Loucy (cell line): Measurements from ENCODE around the gene CRISP3.
"Not testable (repeated sequence)": the region's sequence is repeated elsewhere in the genome, so short reads cannot be mapped to it uniquely, and the experiment has no call there.

Experiments used
- H2AFZ ChIP-seq: fragments of 200-600 bp; sonication (generic); 2 replicates; pipeline ENCODE4 v1.6.0; 2016; ENCODE audit warnings: antibody characterized with exemption, mild to moderate bottlenecking, low read length, moderate library complexity
- H3F3A ChIP-seq: fragments of 200-600 bp; 2 replicates; pipeline ENCODE4 v1.6.0; 2016; ENCODE audit warnings: antibody characterized with exemption, low read depth, mild to moderate bottlenecking
- H3K27me3 ChIP-seq: fragments of 200-600 bp; sonication (generic); 2 replicates; pipeline ENCODE4 v1.6.1; 2014; ENCODE audit warnings: low read length, mild to moderate bottlenecking; ENCODE audit not compliant: insufficient read depth, poor library complexity, severe bottlenecking
- H3K36me3 ChIP-seq: fragments of 200-600 bp; sonication (generic); 2 replicates; pipeline ENCODE4 v1.6.1; 2016; ENCODE audit warnings: low read length; ENCODE audit not compliant: insufficient read depth
- H3K4me1 ChIP-seq: fragments of 200-600 bp; sonication (generic); 2 replicates; pipeline ENCODE4 v1.5.1; 2014; ENCODE audit warnings: low read length, mild to moderate bottlenecking; ENCODE audit not compliant: insufficient read depth, poor library complexity, severe bottlenecking
- H3K4me2 ChIP-seq: fragments of 200-600 bp; sonication (generic); 2 replicates; pipeline ENCODE4 v1.6.0; 2014; ENCODE audit warnings: antibody characterized with exemption, low read length, low read depth, mild to moderate bottlenecking; ENCODE audit not compliant: poor library complexity, severe bottlenecking
- H3K4me3 ChIP-seq: fragments of 200-600 bp; sonication (generic); 2 replicates; pipeline ENCODE4 v1.5.1; 2014; ENCODE audit warnings: low read length, mild to moderate bottlenecking, mixed read lengths; ENCODE audit not compliant: poor library complexity, severe bottlenecking
- H3K79me2 ChIP-seq: fragments of 200-600 bp; sonication (generic); 2 replicates; pipeline ENCODE4 v1.6.1; 2014; ENCODE audit warnings: low read length; ENCODE audit not compliant: insufficient read depth
- H3K9ac ChIP-seq: fragments of 200-600 bp; sonication (generic); 2 replicates; pipeline ENCODE4 v1.6.0; 2014; ENCODE audit warnings: mild to moderate bottlenecking, low read depth, low read length, moderate library complexity; ENCODE audit not compliant: poor library complexity, severe bottlenecking
- H3K9me2 ChIP-seq: fragments of 200-600 bp; sonication (generic); replicated peaks from 2 replicates; pipeline ENCODE4 v1.6.1; 2016; ENCODE audit warnings: low read depth, low read length, mixed read lengths
- H3K9me3 ChIP-seq: fragments of 200-600 bp; sonication (generic); 2 replicates; pipeline ENCODE4 v1.6.1; 2014; ENCODE audit warnings: mild to moderate bottlenecking, antibody characterized with exemption, low read length, low read depth; ENCODE audit not compliant: insufficient read depth
- H4K20me1 ChIP-seq: fragments of 200-600 bp; sonication (generic); 2 replicates; pipeline ENCODE4 v1.6.0; 2014; ENCODE audit warnings: antibody characterized with exemption, low read length, mild to moderate bottlenecking; ENCODE audit not compliant: insufficient read depth, poor library complexity, severe bottlenecking
- EZH2phosphoT487 ChIP-seq: fragments of 200-600 bp; IDR thresholded peaks from 2 replicates; pipeline ENCODE4 v1.6.1; 2018; ENCODE audit warnings: antibody characterized with exemption, mild to moderate bottlenecking, moderate library complexity, borderline replicate concordance
- TF ChIP-seq, protein P1 (sequence below): fragments of 200-600 bp; sonication (generic); conservative IDR thresholded peaks from 2 replicates; pipeline ENCODE4 v1.5.1; 2014; ENCODE audit warnings: mild to moderate bottlenecking, antibody characterized with exemption, low read length

Gene CRISP3

DNA sequence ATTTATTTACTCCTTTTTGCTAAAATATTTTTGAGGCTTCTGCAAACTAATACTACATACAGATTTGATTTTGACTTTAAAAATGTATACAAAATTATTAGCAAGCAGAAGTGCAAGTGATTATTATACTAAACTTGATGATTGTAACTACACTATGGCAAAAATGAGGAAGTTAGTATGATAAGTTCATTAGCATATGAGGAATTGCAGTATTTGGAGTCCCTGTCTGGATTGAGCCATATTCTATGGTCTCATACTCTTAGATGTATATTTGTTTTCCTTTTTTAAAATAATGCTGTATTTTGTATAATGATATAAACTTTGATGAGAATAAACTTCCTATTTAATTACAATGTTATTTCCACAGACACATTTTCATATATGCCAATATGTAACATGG is 13.9 kb downstream of the CRISP3 start:
- Histone ChIP-seq H3K27me3 (no peaks in the 10 kb centered on the region), H3K4me2 (no peak overlapping the region), H3K9me3 (no peaks in the 10 kb centered on the region), H3K36me3 (no peaks in the 10 kb centered on the region), H3K79me2 (no peaks in the 10 kb centered on the region), H3F3A (no peaks in the 10 kb centered on the region), H3K4me1 (no peaks in the 10 kb centered on the region), H3K9me2 (no peaks in the 10 kb centered on the region), H3K4me3 (no peak overlapping the region), H4K20me1 (no peaks in the 10 kb centered on the region), H2AFZ (no peak overlapping the region), H3K9ac (no peak overlapping the region)
- TF ChIP-seq, protein P1, sequence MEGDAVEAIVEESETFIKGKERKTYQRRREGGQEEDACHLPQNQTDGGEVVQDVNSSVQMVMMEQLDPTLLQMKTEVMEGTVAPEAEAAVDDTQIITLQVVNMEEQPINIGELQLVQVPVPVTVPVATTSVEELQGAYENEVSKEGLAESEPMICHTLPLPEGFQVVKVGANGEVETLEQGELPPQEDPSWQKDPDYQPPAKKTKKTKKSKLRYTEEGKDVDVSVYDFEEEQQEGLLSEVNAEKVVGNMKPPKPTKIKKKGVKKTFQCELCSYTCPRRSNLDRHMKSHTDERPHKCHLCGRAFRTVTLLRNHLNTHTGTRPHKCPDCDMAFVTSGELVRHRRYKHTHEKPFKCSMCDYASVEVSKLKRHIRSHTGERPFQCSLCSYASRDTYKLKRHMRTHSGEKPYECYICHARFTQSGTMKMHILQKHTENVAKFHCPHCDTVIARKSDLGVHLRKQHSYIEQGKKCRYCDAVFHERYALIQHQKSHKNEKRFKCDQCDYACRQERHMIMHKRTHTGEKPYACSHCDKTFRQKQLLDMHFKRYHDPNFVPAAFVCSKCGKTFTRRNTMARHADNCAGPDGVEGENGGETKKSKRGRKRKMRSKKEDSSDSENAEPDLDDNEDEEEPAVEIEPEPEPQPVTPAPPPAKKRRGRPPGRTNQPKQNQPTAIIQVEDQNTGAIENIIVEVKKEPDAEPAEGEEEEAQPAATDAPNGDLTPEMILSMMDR, result no peak
- no peak for TF ChIP-seq EZH2phosphoT487

DNA sequence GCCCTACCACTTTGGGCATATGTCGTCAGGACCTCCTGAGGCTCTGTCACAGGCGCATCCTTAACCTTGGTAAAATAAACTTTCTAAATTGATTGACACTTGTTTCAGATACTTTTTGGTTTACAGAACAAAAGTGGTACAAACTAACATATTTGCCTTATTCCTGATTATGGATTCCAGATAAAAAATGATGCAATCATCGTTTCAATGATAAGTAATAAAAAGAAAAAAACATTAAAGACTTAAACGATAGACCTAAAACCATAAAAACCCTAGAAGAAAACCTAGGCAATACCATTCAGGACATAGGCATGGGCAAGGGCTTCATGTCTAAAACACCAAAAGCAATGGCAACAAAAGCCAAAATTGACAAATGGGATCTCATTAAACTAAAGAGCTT is 20.3 kb downstream of the CRISP3 start:
- H3K36me3 ChIP-seq, H3K4me1 ChIP-seq, H3F3A ChIP-seq, H3K4me3 ChIP-seq, H3K9ac ChIP-seq, H4K20me1 ChIP-seq, H2AFZ ChIP-seq, H3K9me3 ChIP-seq, H3K27me3 ChIP-seq, H3K9me2 ChIP-seq, H3K79me2 ChIP-seq, H3K4me2 ChIP-seq: not testable (repeated sequence)

- Histone ChIP-seq H3K9me2 (no peaks in the 10 kb centered on the region), H3K9me3 (no peaks in the 10 kb centered on the region; the same call in 1 of the 2 replicates), H3F3A (no peaks in the 10 kb centered on the region), H4K20me1 (no peaks in the 10 kb centered on the region), H2AFZ (no peak overlapping the region), H3K4me3 (no peak overlapping the region), H3K9ac (no peak overlapping the region), H3K79me2 (no peaks in the 10 kb centered on the region), H3K4me1 (no peaks in the 10 kb centered on the region), H3K4me2 (no peak overlapping the region), H3K36me3 (no peaks in the 10 kb centered on the region), H3K27me3 (no peaks in the 10 kb centered on the region)
- TF ChIP-seq, protein P1, result no peak
- TF ChIP-seq EZH2phosphoT487, result no peak
Observed at GRCh38 chr6:49721297-49721696, 22.9 kb downstream of the CRISP3 start.

DNA sequence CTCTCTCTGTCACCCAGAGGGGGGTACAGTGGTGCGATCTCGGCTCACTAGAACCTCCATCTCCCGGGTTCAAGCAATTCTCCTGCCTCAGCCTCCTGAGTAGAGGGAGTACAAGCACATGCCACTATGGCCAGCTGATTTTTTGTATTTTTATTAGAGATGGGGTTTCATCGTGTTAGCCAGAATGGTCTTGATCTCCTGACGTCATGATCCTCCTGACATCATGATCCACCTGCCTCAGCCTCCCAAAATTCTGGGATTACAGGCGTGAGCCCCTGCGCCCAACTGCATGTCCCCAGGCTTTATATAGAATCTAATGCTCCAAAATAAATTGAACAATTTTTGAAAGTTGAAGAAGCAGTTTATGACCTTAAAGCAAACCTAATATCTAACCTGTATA is 23.8 kb downstream of the CRISP3 start:
- no peaks in the 10 kb centered on the region for H3K27me3 ChIP-seq
- no peaks in the 10 kb centered on the region for H4K20me1 ChIP-seq
- no peaks in the 10 kb centered on the region for H3K4me1 ChIP-seq
- no peaks in the 10 kb centered on the region for H3F3A ChIP-seq
- TF ChIP-seq EZH2phosphoT487, result no peak
- TF ChIP-seq, protein P1, result no peak
- H3K9me3 ChIP-seq, result no peaks in the 10 kb centered on the region; the same call in 1 of the 2 replicates
- H3K9me2 ChIP-seq, result no peaks in the 10 kb centered on the region
- no peaks in the 10 kb centered on the region for H3K36me3 ChIP-seq
- H2AFZ ChIP-seq, result no peak overlapping the region
- no peak overlapping the region for H3K4me2 ChIP-seq
- H3K79me2 ChIP-seq, result no peaks in the 10 kb centered on the region
- no peak overlapping the region for H3K9ac ChIP-seq
- no peak overlapping the region for H3K4me3 ChIP-seq
